MM.1S (cell line): ENCODE data around the gene ST6GAL1.

Experiments used
- CTCF ChIP-seq: fragments of 300-600 bp; sonication (generic); IDR thresholded peaks from 2 replicates; pipeline ENCODE4 v1.5.1; 2016; ENCODE audit warnings: antibody characterized with exemption, low read length, mixed read lengths
- EZH2 ChIP-seq: fragments of 300-600 bp; sonication (generic); optimal IDR thresholded peaks from 2 replicates; pipeline ENCODE3; 2017; ENCODE audit warnings: low read depth, mild to moderate bottlenecking, antibody characterized with exemption, low read length, mixed read lengths

DNA sequence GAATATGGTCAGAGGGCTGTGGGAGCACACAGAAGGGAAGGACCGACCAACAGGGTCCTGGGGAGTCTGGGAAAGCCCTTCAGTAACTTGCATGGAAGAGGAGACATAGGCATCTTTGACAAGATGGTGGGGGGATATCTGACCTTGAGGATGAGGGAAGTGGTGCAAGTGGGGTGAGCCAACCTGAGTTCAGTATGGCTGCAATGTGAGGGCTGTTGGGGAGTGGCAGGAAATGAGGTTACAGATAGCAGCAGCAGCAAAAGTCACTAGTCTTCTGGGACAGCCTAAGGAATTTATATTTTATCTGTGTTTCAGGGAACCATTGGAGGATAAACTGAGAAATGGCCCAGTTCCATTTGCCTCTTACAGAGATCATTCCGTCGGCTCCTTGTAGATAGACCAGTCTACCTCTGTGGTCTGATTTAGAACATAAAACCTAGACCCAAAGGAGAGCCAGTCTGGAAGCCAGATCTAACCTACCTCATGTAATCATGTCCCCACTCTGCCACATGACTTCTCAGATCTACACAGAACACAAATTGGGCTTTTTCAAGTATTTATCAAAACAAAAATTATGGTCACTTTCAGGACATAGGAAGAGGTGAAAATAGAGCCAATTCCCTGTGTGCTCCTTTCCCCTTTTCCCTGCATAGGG, 75.6 kb downstream of the ST6GAL1 start:
- no peak for TF ChIP-seq CTCF
- no peak for TF ChIP-seq EZH2
